ENCODE measurements around the gene CCL13.
A peak's percentile ranks its signal among the peaks of the same experiment; 100 is the strongest.
"Not testable (repeated sequence)": the region's sequence is repeated elsewhere in the genome, so short reads cannot be mapped to it uniquely, and the experiment has no call there.

Gene CCL13

GRCh38 chr17:34356194-34356593 lies at the start of gene CCL13:
CCL13 (plus strand) TSS chr17:34356480; CDS start chr17:34356527, 47 bp downstream.
- H3K36me3 ChIP-seq (replicated peaks) = no peaks in the 10 kb centered on the region
- no peaks in the 10 kb centered on the region for H3K9me3 ChIP-seq
- H3K4me3 ChIP-seq = no peak within 1 kb of the TSS
- in situ Hi-C loops (cut with MboI; ENCODE audit: low sequenced_read_pairs) = loop anchor here (5.0 to 25.0 kb wide), 2 partner anchors 154 to 569 kb away; no protein-coding TSS in a partner anchor
- H3K4me1 ChIP-seq = no peaks in the 10 kb centered on the region
- no peaks in the 10 kb centered on the region for H3K27me3 ChIP-seq (ENCODE audit: low read depth)
- no peak for DNase-seq (ENCODE audit: low spot score in 2 of 2)

DNA sequence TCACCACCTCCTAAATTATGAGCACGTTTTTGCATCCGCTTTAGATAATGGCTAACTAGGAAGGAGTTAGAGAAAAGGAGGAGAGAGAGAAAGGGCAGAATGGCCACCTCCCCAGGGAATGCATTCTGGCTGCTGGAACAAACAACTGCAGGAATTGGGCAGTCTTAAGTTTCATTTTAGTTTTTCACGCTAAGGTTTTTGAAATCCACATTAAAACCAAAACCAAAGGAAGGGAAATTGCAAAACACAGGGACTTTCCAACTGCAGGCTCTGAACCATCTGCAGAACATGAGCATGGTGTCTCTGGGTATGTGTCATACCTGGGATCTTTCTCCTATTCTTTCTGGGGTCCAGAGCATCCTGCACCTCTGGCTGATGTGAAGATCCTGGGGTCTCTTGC lies 49.2 kb upstream of the CCL13 start:
- Histone ChIP-seq H3K36me3 (replicated peaks) (no peaks in the 10 kb centered on the region), H3K4me3 (no peak overlapping the region), H3K4me1 (no peaks in the 10 kb centered on the region), H3K27me3 (ENCODE audit: low read depth) (no peaks in the 10 kb centered on the region), H3K9me3 (no peaks in the 10 kb centered on the region)
- in situ Hi-C loops (cut with MboI; ENCODE audit: low sequenced_read_pairs) = no loop called here
- DNase-seq (ENCODE audit: low spot score in 2 of 2) = no peak

DNA sequence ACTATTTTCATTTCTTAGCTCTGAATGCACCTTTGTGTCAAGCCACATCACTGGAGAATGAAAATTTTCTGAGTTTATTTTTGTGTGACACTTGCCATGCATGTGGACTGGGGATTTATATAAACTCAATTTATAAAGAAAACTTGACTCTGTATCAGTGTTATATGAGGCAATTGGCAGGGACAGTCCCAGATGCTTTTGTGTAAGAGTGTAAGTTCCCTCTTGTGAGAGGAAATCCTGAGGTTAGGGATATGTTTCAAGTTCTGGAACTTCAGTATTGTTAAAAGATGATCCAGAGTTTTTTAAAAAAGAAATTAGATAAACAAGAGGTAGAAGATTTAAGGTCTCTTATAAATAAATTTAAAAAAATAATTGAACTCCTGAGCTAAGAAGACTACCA lies 47.9 kb upstream of the CCL13 start:
- Histone ChIP-seq H3K4me3 (no peak overlapping the region), H3K4me1 (no peaks in the 10 kb centered on the region), H3K9me3 (no peaks in the 10 kb centered on the region), H3K36me3 (replicated peaks) (no peaks in the 10 kb centered on the region), H3K27me3 (ENCODE audit: low read depth) (no peaks in the 10 kb centered on the region)
- in situ Hi-C loops (cut with MboI; ENCODE audit: low sequenced_read_pairs) = no loop called here
- DNase-seq (ENCODE audit: low spot score in 2 of 2) = no peak

DNA sequence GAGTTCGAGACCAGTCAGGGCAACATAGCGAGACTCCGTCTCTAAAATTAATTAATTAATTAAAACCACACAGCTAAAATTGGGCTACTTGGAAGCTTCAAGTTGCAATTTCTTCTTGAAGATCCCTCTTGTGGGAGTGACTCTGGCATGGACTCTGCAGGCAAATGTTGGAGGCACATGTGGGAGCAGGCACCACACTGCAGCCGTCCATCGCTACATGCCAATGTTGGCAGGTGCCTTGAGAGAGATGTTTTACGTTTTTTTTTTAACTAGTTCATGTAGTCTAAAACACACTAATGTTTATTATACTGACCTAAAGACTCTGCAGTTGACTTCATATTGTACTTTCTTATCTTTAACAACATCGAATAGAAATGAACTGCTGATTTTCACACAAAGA lies 45.0 kb upstream of the CCL13 start:
- Histone ChIP-seq H3K27me3 (ENCODE audit: low read depth) (0 out of 2 replicates have a peak, but pooled peaks cover 8% of the 10 kb centered on the region), H3K4me1 (no peaks in the 10 kb centered on the region), H3K4me3 (no peak overlapping the region), H3K9me3 (no peaks in the 10 kb centered on the region), H3K36me3 (replicated peaks) (no peaks in the 10 kb centered on the region)
- no peak for DNase-seq (ENCODE audit: low spot score in 2 of 2)
- in situ Hi-C loops (cut with MboI; ENCODE audit: low sequenced_read_pairs) = no loop called here

DNA sequence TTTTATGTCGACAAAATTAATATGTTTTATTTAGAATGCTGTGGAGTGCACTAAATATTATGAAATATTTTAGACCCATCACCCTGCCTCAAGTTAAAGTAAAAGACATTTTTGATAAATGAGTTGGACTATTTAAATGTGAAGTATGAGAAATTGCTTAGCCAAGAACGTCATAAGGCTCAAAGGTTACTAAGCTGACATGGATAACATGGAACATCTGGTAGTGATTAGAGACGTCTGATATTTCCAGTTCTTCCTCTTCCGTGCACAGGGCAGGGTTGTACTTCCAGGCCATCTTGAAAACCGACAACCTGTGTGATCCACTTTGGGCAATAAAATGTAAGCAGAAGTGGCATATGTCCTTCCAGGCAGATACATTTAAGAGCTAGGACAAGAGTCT lies 44.2 kb upstream of the CCL13 start:
- in situ Hi-C loops (cut with MboI; ENCODE audit: low sequenced_read_pairs) = no loop called here
- no peak for DNase-seq (ENCODE audit: low spot score in 2 of 2)
- 0 out of 2 replicates have a peak, but pooled peaks cover 8% of the 10 kb centered on the region for H3K27me3 ChIP-seq (ENCODE audit: low read depth)
- H3K9me3 ChIP-seq = no peaks in the 10 kb centered on the region
- no peaks in the 10 kb centered on the region for H3K4me1 ChIP-seq
- H3K4me3 ChIP-seq = no peak overlapping the region
- no peaks in the 10 kb centered on the region for H3K36me3 ChIP-seq (replicated peaks)

DNA sequence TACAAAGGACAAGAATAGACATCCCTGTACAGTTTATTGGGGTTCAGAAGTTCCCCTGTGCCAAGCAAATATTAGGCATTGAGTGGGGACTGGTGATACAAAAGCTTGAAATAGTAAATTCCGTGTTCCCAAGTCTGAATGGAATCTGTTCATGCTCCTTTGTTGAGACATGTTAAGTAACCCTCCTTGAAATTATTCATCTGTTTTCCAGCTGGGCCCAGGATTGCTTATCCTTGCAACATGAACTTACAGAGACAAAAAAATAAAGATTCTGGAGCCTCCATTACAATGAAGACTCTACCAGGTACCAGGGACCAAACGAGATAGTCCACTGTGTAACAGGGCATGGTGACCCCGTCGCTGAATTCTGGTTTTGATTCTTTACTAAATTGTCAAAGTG lies 43.1 kb upstream of the CCL13 start:
- no peak for DNase-seq (ENCODE audit: low spot score in 2 of 2)
- Histone ChIP-seq H3K27me3 (ENCODE audit: low read depth) (0 out of 2 replicates have a peak, but pooled peaks cover 8% of the 10 kb centered on the region), H3K36me3 (replicated peaks) (no peaks in the 10 kb centered on the region), H3K9me3 (no peaks in the 10 kb centered on the region), H3K4me3 (no peak overlapping the region), H3K4me1 (no peaks in the 10 kb centered on the region)
- in situ Hi-C loops (cut with MboI; ENCODE audit: low sequenced_read_pairs) = no loop called here

- Histone ChIP-seq H3K4me3 (no peak overlapping the region), H3K9me3 (no peaks in the 10 kb centered on the region), H3K27me3 (ENCODE audit: low read depth) (0 out of 2 replicates have a peak, but pooled peaks cover 8% of the 10 kb centered on the region), H3K36me3 (replicated peaks) (no peaks in the 10 kb centered on the region), H3K4me1 (no peaks in the 10 kb centered on the region)
- in situ Hi-C loops (cut with MboI; ENCODE audit: low sequenced_read_pairs) = no loop called here
- no peak for DNase-seq (ENCODE audit: low spot score in 2 of 2)
Measured at GRCh38 chr17:34314279-34314678, 42.0 kb upstream of the CCL13 start.

- in situ Hi-C loops (cut with MboI; ENCODE audit: low sequenced_read_pairs) = no loop called here
- Histone ChIP-seq H3K36me3 (replicated peaks) (no peaks in the 10 kb centered on the region), H3K27me3 (ENCODE audit: low read depth) (0 out of 2 replicates have a peak, but pooled peaks cover 8% of the 10 kb centered on the region), H3K9me3 (no peaks in the 10 kb centered on the region), H3K4me3 (no peak overlapping the region), H3K4me1 (no peaks in the 10 kb centered on the region)
- DNase-seq (ENCODE audit: low spot score in 2 of 2) = peak in 1 of 2 experiments; percentile 55
Measured at GRCh38 chr17:34318474-34318873, 37.8 kb upstream of the CCL13 start.

GRCh38 chr17:34319039-34319483 lies 37.2 kb upstream of the CCL13 start, which contains the start of gene CCL8:
CCL8 (plus strand) TSS chr17:34319435; CDS start chr17:34319502, 67 bp downstream.
- H3K4me1 ChIP-seq = no peaks in the 10 kb centered on the region
- DNase-seq (ENCODE audit: low spot score in 2 of 2) = no peak
- H3K9me3 ChIP-seq = no peaks in the 10 kb centered on the region
- H3K4me3 ChIP-seq = no peak within 1 kb of the TSS
- 0 out of 2 replicates have a peak, but pooled peaks cover 3% of the 10 kb centered on the region for H3K27me3 ChIP-seq (ENCODE audit: low read depth)
- H3K36me3 ChIP-seq (replicated peaks) = no peaks in the 10 kb centered on the region
- in situ Hi-C loops (cut with MboI; ENCODE audit: low sequenced_read_pairs) = no loop called here

- DNase-seq (ENCODE audit: low spot score in 2 of 2) = no peak
- Histone ChIP-seq H3K27me3 (ENCODE audit: low read depth) (no peaks in the 10 kb centered on the region), H3K4me1 (no peaks in the 10 kb centered on the region), H3K4me3 (no peak overlapping the region), H3K36me3 (replicated peaks) (no peaks in the 10 kb centered on the region), H3K9me3 (no peaks in the 10 kb centered on the region)
- in situ Hi-C loops (cut with MboI; ENCODE audit: low sequenced_read_pairs) = no loop called here
Measured at GRCh38 chr17:34321964-34322363, 34.3 kb upstream of the CCL13 start.

GRCh38 chr17:34327580-34327979 lies 28.7 kb upstream of the CCL13 start:
- H3K27me3 ChIP-seq (ENCODE audit: low read depth); DNase-seq (ENCODE audit: low spot score in 2 of 2); in situ Hi-C loops (cut with MboI; ENCODE audit: low sequenced_read_pairs): not testable (repeated sequence)

GRCh38 chr17:34337701-34338100 lies 18.6 kb upstream of the CCL13 start:
- Histone ChIP-seq H3K4me3 (no peak overlapping the region), H3K36me3 (replicated peaks) (no peaks in the 10 kb centered on the region), H3K27me3 (ENCODE audit: low read depth) (no peaks in the 10 kb centered on the region), H3K9me3 (no peaks in the 10 kb centered on the region), H3K4me1 (no peaks in the 10 kb centered on the region)
- no peak for DNase-seq (ENCODE audit: low spot score in 2 of 2)
- in situ Hi-C loops (cut with MboI; ENCODE audit: low sequenced_read_pairs) = no loop called here

More at GRCh38 chr17:34327580-34327979, 28.7 kb upstream of the CCL13 start:
- H3K9me3 ChIP-seq; H3K36me3 ChIP-seq (replicated peaks); H3K4me1 ChIP-seq; H3K4me3 ChIP-seq: not testable (repeated sequence)

DNA sequence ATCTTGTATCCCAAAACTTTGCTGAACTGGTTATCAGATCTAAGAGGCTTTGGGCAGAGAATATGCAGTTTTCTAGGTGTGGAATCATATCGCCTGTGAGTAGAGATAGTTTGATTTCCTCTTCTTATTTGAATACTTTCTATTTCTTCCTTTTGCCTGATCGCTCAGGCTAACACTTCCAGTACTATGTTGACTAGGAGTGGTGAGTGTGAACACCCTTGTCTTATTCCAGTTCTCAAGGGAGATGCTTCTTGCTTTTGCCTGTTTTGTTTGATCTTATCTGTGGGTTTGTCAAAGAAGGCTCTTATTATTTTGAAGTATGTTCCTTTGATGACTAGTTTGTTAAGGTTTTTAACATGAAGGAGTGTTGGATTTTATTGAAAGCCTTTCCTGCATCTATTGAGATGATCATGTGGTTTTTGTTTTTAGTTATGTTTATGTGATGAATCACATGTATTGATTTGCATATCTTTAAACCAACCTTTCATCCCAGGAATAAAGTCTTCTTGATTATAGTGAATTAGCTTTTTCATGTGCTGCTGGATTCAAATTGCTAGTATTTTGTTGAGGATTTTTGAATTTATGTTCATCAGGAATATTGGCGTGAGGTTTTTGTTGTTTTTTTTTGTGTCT lies 17.0 kb upstream of the CCL13 start:
- no peaks in the 10 kb centered on the region for H3K9me3 ChIP-seq
- H3K36me3 ChIP-seq (replicated peaks) = no peaks in the 10 kb centered on the region
- DNase-seq (ENCODE audit: low spot score in 2 of 2) = no peak
- no peak overlapping the region for H3K4me3 ChIP-seq
- H3K4me1 ChIP-seq = no peaks in the 10 kb centered on the region
- H3K27me3 ChIP-seq (ENCODE audit: low read depth) = no peaks in the 10 kb centered on the region
- in situ Hi-C loops (cut with MboI; ENCODE audit: low sequenced_read_pairs) = no loop called here

- H3K27me3 ChIP-seq (ENCODE audit: low read depth) = no peaks in the 10 kb centered on the region
- no peaks in the 10 kb centered on the region for H3K36me3 ChIP-seq (replicated peaks)
- H3K4me1 ChIP-seq = no peaks in the 10 kb centered on the region
- no peak overlapping the region for H3K4me3 ChIP-seq
- H3K9me3 ChIP-seq = no peaks in the 10 kb centered on the region
- no peak for DNase-seq (ENCODE audit: low spot score in 2 of 2)
- in situ Hi-C loops (cut with MboI; ENCODE audit: low sequenced_read_pairs) = no loop called here
Measured at GRCh38 chr17:34341916-34342315, 14.4 kb upstream of the CCL13 start.
